WTC11 (cell line): Measurements from ENCODE around the gene CACNA1H. TPM values are rescaled to one million over a fixed set of nuclear protein-coding genes. Genes with fewer than 3 reads are reported as not detected.
A peak's percentile ranks its signal among the peaks of the same experiment; 100 is the strongest.

Source experiments
- ELF4 ChIP-seq: sonication (generic); formaldehyde crosslinking; IDR thresholded peaks from 2 replicates; pipeline ENCODE4 v1.8.1; 2022; ENCODE audit warnings: low read depth, mild to moderate bottlenecking, moderate library complexity, missing genetic modification reagents
- FOXK1 ChIP-seq: sonication (generic); formaldehyde crosslinking; IDR thresholded peaks from 2 replicates; pipeline ENCODE4 v1.8.0; 2022; ENCODE audit warnings: mild to moderate bottlenecking, moderate library complexity, missing genetic modification reagents
- FOXP1 ChIP-seq: sonication (generic); formaldehyde crosslinking; IDR thresholded peaks from 2 replicates; pipeline ENCODE4 v1.8.0; 2022; ENCODE audit warnings: missing genetic modification reagents, mild to moderate bottlenecking, moderate library complexity, borderline replicate concordance
- GABPB1 ChIP-seq: sonication (generic); formaldehyde crosslinking; IDR thresholded peaks from 2 replicates; pipeline ENCODE4 v1.8.1; 2023; ENCODE audit warnings: mild to moderate bottlenecking, missing genetic modification reagents
- HMGA2 ChIP-seq: fragments of 250-450 bp; sonication (Bioruptor Pico); IDR thresholded peaks from 2 replicates; pipeline ENCODE4 v1.4.0; 2021; ENCODE audit warnings: mild to moderate bottlenecking, moderate library complexity
- JUN ChIP-seq: sonication (generic); formaldehyde crosslinking; IDR thresholded peaks from 2 replicates; pipeline ENCODE4 v1.8.0; 2023; ENCODE audit warnings: mild to moderate bottlenecking, missing genetic modification reagents
- MYBL2 ChIP-seq: sonication (generic); formaldehyde crosslinking; IDR thresholded peaks from 2 replicates; pipeline ENCODE4 v1.8.1; 2023; ENCODE audit warnings: mild to moderate bottlenecking, moderate library complexity, missing genetic modification reagents
- NFE2L1 ChIP-seq: sonication (generic); formaldehyde crosslinking; IDR thresholded peaks from 2 replicates; pipeline ENCODE4 v1.8.1; 2023; ENCODE audit warnings: missing genetic modification reagents
- NR2C2 ChIP-seq: sonication (generic); formaldehyde crosslinking; IDR thresholded peaks from 2 replicates; pipeline ENCODE4 v1.8.0; 2022; ENCODE audit warnings: mild to moderate bottlenecking, missing genetic modification reagents
- PRRX2 ChIP-seq: fragments of 250-450 bp; sonication (Bioruptor Pico); IDR thresholded peaks from 2 replicates; pipeline ENCODE4 v1.8.0; 2021; ENCODE audit warnings: mild to moderate bottlenecking
- TCF7 ChIP-seq: sonication (generic); formaldehyde crosslinking; IDR thresholded peaks from 2 replicates; pipeline ENCODE4 v1.8.0; 2022; ENCODE audit warnings: mild to moderate bottlenecking, low read depth, missing genetic modification reagents, moderate library complexity
- ZBTB21 ChIP-seq: sonication (generic); formaldehyde crosslinking; IDR thresholded peaks from 2 replicates; pipeline ENCODE4 v1.8.1; 2023; ENCODE audit warnings: mild to moderate bottlenecking, missing genetic modification reagents, borderline replicate concordance
- ZNF138 ChIP-seq: sonication (generic); formaldehyde crosslinking; conservative IDR thresholded peaks from 2 replicates; pipeline ENCODE4 v1.8.1; 2022; ENCODE audit warnings: mild to moderate bottlenecking, moderate library complexity, missing genetic modification reagents
- ZNF671 ChIP-seq: fragments of 250-450 bp; sonication (Bioruptor Pico); IDR thresholded peaks from 2 replicates; pipeline ENCODE4 v1.8.0; 2021; ENCODE audit warnings: mild to moderate bottlenecking
- total RNA-seq: library from RNA; stranded (reverse); gene quantifications from 3 replicates; pipeline ENCODE4 v1.2.3, GENCODE V29; 2021
- TF ChIP-seq, protein P1 (sequence below): sonication (generic); formaldehyde crosslinking; IDR thresholded peaks from 2 replicates; pipeline ENCODE4 v1.8.0; 2022; ENCODE audit warnings: mild to moderate bottlenecking, missing genetic modification reagents
- TF ChIP-seq, protein P2 (sequence below): sonication (generic); formaldehyde crosslinking; IDR thresholded peaks from 2 replicates; pipeline ENCODE4 v1.8.1; 2023; ENCODE audit warnings: mild to moderate bottlenecking, missing genetic modification reagents
- TF ChIP-seq, protein P3 (sequence below): sonication (generic); formaldehyde crosslinking; conservative IDR thresholded peaks from 2 replicates; pipeline ENCODE4 v1.8.1; 2022; ENCODE audit warnings: mild to moderate bottlenecking, missing genetic modification reagents
- TF ChIP-seq, protein P4 (sequence below): sonication (generic); formaldehyde crosslinking; IDR thresholded peaks from 2 replicates; pipeline ENCODE4 v1.8.1; 2023; ENCODE audit warnings: mild to moderate bottlenecking, missing genetic modification reagents, moderate library complexity
- TF ChIP-seq, protein P5 (sequence below): sonication (generic); formaldehyde crosslinking; IDR thresholded peaks from 2 replicates; pipeline ENCODE4 v1.8.1; 2023; ENCODE audit warnings: mild to moderate bottlenecking, missing genetic modification reagents, borderline replicate concordance
- TF ChIP-seq, protein P6 (sequence below): sonication (generic); formaldehyde crosslinking; IDR thresholded peaks from 2 replicates; pipeline ENCODE4 v1.8.1; 2022; ENCODE audit warnings: low read depth, missing genetic modification reagents, borderline replicate concordance
- TF ChIP-seq, protein P7 (sequence below): sonication (generic); formaldehyde crosslinking; IDR thresholded peaks from 2 replicates; pipeline ENCODE4 v1.8.0; 2022; ENCODE audit warnings: mild to moderate bottlenecking, missing genetic modification reagents

The CACNA1H gene
- total RNA-seq, 1 experiment from 2014 or later, result 38.0 TPM

DNA sequence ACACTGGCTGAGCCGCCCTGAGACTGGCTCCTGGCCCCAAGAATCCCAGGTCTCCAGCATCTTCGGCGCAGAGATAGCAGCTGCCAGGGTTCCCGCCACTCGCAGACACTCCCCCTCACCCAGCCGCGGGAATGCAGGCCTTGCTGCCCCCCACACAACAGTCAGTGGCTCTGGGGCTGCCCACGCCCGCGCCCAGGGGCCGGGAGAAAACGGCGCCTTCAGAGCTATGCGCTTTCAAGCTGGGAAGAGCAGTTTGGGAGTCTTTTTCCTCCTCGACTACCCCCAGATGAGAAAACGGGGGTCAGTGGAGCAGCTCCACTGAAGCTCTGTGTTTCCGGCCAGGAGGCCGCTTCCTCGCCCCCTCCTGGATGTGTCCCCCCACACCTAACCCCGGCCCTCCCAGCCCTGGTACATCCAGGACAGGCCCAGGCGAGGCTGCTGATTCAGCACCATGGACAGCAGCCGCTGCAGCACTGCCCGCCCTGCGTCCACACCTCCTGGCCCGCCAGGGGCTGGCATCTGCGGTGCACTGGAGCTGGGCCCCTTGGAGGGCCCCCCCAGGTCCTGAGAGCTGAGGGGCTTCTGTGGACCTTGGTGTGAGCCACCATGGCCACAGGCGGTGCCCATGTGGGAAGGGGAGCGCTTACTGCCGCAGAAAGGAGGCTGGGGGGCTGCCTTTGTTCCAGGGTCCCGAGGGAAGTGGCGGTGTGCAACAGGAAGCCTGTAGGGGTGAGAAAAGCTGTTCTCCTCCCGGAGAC is 35.7 kb downstream of the CACNA1H start (continued):
- TF ChIP-seq HMGA2 (CRISPR knock-in tag) (no peak), NFE2L1 (CRISPR knock-in tag) (peak; percentile 77; the same call in 1 of the 2 replicates), JUN (CRISPR knock-in tag) (peak; percentile 95), NR2C2 (CRISPR knock-in tag) (no peak), ZNF671 (no peak), GABPB1 (peak; percentile 46; the same call in 1 of the 2 replicates), ELF4 (0 out of 2 replicates have a peak, but pooled peaks have one; percentile 40), TCF7 (CRISPR knock-in tag) (no peak), ZNF138 (CRISPR knock-in tag) (no peak), ZBTB21 (CRISPR knock-in tag) (no peak), MYBL2 (peak; percentile 72; the same call in 1 of the 2 replicates), FOXP1 (CRISPR knock-in tag) (peak; percentile 88; the same call in 1 of the 2 replicates), FOXK1 (peak; percentile 87), PRRX2 (no peak)
- TF ChIP-seq, protein P1, sequence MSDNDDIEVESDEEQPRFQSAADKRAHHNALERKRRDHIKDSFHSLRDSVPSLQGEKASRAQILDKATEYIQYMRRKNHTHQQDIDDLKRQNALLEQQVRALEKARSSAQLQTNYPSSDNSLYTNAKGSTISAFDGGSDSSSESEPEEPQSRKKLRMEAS, result peak; percentile 46; the same call in 1 of the 2 replicates
- TF ChIP-seq, protein P2, sequence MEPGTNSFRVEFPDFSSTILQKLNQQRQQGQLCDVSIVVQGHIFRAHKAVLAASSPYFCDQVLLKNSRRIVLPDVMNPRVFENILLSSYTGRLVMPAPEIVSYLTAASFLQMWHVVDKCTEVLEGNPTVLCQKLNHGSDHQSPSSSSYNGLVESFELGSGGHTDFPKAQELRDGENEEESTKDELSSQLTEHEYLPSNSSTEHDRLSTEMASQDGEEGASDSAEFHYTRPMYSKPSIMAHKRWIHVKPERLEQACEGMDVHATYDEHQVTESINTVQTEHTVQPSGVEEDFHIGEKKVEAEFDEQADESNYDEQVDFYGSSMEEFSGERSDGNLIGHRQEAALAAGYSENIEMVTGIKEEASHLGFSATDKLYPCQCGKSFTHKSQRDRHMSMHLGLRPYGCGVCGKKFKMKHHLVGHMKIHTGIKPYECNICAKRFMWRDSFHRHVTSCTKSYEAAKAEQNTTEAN, result peak; percentile 73; the same call in 1 of the 2 replicates
- TF ChIP-seq, protein P3, sequence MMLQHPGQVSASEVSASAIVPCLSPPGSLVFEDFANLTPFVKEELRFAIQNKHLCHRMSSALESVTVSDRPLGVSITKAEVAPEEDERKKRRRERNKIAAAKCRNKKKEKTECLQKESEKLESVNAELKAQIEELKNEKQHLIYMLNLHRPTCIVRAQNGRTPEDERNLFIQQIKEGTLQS (CRISPR knock-in tag), result no peak
- TF ChIP-seq, protein P4, sequence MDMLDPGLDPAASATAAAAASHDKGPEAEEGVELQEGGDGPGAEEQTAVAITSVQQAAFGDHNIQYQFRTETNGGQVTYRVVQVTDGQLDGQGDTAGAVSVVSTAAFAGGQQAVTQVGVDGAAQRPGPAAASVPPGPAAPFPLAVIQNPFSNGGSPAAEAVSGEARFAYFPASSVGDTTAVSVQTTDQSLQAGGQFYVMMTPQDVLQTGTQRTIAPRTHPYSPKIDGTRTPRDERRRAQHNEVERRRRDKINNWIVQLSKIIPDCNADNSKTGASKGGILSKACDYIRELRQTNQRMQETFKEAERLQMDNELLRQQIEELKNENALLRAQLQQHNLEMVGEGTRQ, result no peak
- TF ChIP-seq, protein P5, sequence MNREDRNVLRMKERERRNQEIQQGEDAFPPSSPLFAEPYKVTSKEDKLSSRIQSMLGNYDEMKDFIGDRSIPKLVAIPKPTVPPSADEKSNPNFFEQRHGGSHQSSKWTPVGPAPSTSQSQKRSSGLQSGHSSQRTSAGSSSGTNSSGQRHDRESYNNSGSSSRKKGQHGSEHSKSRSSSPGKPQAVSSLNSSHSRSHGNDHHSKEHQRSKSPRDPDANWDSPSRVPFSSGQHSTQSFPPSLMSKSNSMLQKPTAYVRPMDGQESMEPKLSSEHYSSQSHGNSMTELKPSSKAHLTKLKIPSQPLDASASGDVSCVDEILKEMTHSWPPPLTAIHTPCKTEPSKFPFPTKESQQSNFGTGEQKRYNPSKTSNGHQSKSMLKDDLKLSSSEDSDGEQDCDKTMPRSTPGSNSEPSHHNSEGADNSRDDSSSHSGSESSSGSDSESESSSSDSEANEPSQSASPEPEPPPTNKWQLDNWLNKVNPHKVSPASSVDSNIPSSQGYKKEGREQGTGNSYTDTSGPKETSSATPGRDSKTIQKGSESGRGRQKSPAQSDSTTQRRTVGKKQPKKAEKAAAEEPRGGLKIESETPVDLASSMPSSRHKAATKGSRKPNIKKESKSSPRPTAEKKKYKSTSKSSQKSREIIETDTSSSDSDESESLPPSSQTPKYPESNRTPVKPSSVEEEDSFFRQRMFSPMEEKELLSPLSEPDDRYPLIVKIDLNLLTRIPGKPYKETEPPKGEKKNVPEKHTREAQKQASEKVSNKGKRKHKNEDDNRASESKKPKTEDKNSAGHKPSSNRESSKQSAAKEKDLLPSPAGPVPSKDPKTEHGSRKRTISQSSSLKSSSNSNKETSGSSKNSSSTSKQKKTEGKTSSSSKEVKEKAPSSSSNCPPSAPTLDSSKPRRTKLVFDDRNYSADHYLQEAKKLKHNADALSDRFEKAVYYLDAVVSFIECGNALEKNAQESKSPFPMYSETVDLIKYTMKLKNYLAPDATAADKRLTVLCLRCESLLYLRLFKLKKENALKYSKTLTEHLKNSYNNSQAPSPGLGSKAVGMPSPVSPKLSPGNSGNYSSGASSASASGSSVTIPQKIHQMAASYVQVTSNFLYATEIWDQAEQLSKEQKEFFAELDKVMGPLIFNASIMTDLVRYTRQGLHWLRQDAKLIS (CRISPR knock-in tag), result no peak
- TF ChIP-seq, protein P6, sequence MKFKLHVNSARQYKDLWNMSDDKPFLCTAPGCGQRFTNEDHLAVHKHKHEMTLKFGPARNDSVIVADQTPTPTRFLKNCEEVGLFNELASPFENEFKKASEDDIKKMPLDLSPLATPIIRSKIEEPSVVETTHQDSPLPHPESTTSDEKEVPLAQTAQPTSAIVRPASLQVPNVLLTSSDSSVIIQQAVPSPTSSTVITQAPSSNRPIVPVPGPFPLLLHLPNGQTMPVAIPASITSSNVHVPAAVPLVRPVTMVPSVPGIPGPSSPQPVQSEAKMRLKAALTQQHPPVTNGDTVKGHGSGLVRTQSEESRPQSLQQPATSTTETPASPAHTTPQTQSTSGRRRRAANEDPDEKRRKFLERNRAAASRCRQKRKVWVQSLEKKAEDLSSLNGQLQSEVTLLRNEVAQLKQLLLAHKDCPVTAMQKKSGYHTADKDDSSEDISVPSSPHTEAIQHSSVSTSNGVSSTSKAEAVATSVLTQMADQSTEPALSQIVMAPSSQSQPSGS (CRISPR knock-in tag), result no peak
- TF ChIP-seq, protein P7, sequence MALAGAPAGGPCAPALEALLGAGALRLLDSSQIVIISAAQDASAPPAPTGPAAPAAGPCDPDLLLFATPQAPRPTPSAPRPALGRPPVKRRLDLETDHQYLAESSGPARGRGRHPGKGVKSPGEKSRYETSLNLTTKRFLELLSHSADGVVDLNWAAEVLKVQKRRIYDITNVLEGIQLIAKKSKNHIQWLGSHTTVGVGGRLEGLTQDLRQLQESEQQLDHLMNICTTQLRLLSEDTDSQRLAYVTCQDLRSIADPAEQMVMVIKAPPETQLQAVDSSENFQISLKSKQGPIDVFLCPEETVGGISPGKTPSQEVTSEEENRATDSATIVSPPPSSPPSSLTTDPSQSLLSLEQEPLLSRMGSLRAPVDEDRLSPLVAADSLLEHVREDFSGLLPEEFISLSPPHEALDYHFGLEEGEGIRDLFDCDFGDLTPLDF, result peak; percentile 60; the same call in 1 of the 2 replicates
- TF ChIP-seq, all 79 proteins: peak for 35
